H4 (cell line): ENCODE measurements around the gene SHISA6. TPM values are rescaled to one million over a fixed set of nuclear protein-coding genes. Genes with fewer than 3 reads are reported as not detected.

ENCODE experiments used
- DNase-seq: peaks from one replicate; pipeline ENCODE4 v3.0.0-alpha.2; 2015; ENCODE audit warnings: low spot score
- total RNA-seq: library from RNA; depleted of rRNA; stranded (reverse); fragments of >200 nt; shearing (Covaris generic); gene quantifications from 2 replicates; pipeline ENCODE4 v1.2.3, GENCODE V29; 2014

Gene SHISA6
- total RNA-seq, 1 experiment from 2014 or later = not detected

GRCh38 chr17:11349106-11349505 is 108.1 kb downstream of the SHISA6 start:
- no peak for DNase-seq

GRCh38 chr17:11351479-11351878 is 110.5 kb downstream of the SHISA6 start:
- DNase-seq = no peak

- no peak for DNase-seq
Measured at GRCh38 chr17:11353601-11354000, 112.6 kb downstream of the SHISA6 start.

- DNase-seq = no peak
Measured at GRCh38 chr17:11356371-11356770, 115.4 kb downstream of the SHISA6 start.

- no peak for DNase-seq
Measured at GRCh38 chr17:11363565-11364117, 122.6 kb downstream of the SHISA6 start.

GRCh38 chr17:11366272-11366850 is 125.3 kb downstream of the SHISA6 start:
- DNase-seq = no peak

GRCh38 chr17:11369575-11369974 is 128.6 kb downstream of the SHISA6 start:
- no peak for DNase-seq

GRCh38 chr17:11372692-11373091 is 131.7 kb downstream of the SHISA6 start:
- DNase-seq = no peak

- no peak for DNase-seq
Measured at GRCh38 chr17:11378506-11378905, 137.5 kb downstream of the SHISA6 start.

GRCh38 chr17:11380761-11381160 is 139.7 kb downstream of the SHISA6 start:
- no peak for DNase-seq

- no peak for DNase-seq
Measured at GRCh38 chr17:11383157-11383556, 142.1 kb downstream of the SHISA6 start.

GRCh38 chr17:11384131-11384530 is 143.1 kb downstream of the SHISA6 start:
- DNase-seq = no peak

- no peak for DNase-seq
Measured at GRCh38 chr17:11387610-11388009, 146.6 kb downstream of the SHISA6 start.

GRCh38 chr17:11388054-11388453 is 147.0 kb downstream of the SHISA6 start:
- no peak for DNase-seq

- no peak for DNase-seq
Measured at GRCh38 chr17:11389583-11389982, 148.6 kb downstream of the SHISA6 start.

- DNase-seq = no peak
Measured at GRCh38 chr17:11391134-11391533, 150.1 kb downstream of the SHISA6 start.

GRCh38 chr17:11404431-11405276 is 163.6 kb downstream of the SHISA6 start:
- peak; percentile 46 for DNase-seq

GRCh38 chr17:11406716-11407115 is 165.7 kb downstream of the SHISA6 start:
- DNase-seq = no peak

- no peak for DNase-seq
Measured at GRCh38 chr17:11412654-11413053, 171.6 kb downstream of the SHISA6 start.

GRCh38 chr17:11418342-11418741 is 177.3 kb downstream of the SHISA6 start:
- DNase-seq = no peak

GRCh38 chr17:11430751-11431150 is 189.7 kb downstream of the SHISA6 start:
- no peak for DNase-seq

GRCh38 chr17:11438673-11439072 is 197.7 kb downstream of the SHISA6 start:
- no peak for DNase-seq

- DNase-seq = no peak
Measured at GRCh38 chr17:11441004-11441403, 200.0 kb downstream of the SHISA6 start.
